Activated CD8-positive, alpha-beta T cell treated with anti-CD3 and anti-CD28 coated beads for 36 hours (primary cell): ENCODE data around the gene TRNT1. TPM values are rescaled to one million over a fixed set of nuclear protein-coding genes. Genes with fewer than 3 reads are reported as not detected.
A peak's percentile ranks its signal among the peaks of the same experiment; 100 is the strongest.

ENCODE experiments used
- ATAC-seq: fragments of 200-7000 bp; cut with Tn5 transposase; one replicate; pipeline ENCODE4 v1.10.0; 2021; ENCODE audit warnings: mild to moderate bottlenecking, moderate library complexity
- CTCF ChIA-PET: fragments of 350-600 bp; sonication (Branson Sonifier 250); formaldehyde crosslinking; loops from one replicate; lab custom pipeline; 2021; ENCODE audit warnings: antibody characterized with exemption; lab: Charles Lee
- POLR2A ChIA-PET: fragments of 350-600 bp; sonication (Branson Sonifier 250); formaldehyde crosslinking; loops from one replicate; lab custom pipeline; 2021; ENCODE audit warnings: antibody characterized with exemption; lab: Charles Lee
- DNase-seq: peaks from one replicate; pipeline ENCODE4 v3.0.0-alpha.2; 2020
- H3K27ac Mint-ChIP-seq: one replicate; pipeline ENCODE4 v1.8.0; 2021; ENCODE audit warnings: mild to moderate bottlenecking, mixed read lengths
- H3K27me3 Mint-ChIP-seq: one replicate; pipeline ENCODE4 v1.8.0; 2021; ENCODE audit warnings: mixed read lengths
- H3K36me3 Mint-ChIP-seq: one replicate; pipeline ENCODE4 v1.8.0; 2021; ENCODE audit warnings: low read depth, mixed read lengths
- H3K4me1 Mint-ChIP-seq: one replicate; pipeline ENCODE4 v1.8.0; 2021; ENCODE audit warnings: low read depth, mixed read lengths
- H3K4me3 Mint-ChIP-seq: one replicate; pipeline ENCODE4 v1.8.0; 2021; ENCODE audit warnings: mild to moderate bottlenecking, moderate library complexity, mixed read lengths
- H3K9me3 Mint-ChIP-seq: one replicate; pipeline ENCODE4 v1.8.0; 2021; ENCODE audit warnings: mixed read lengths
- CTCF ChIP-seq: fragments of 200-600 bp; IDR thresholded peaks from one replicate; pipeline ENCODE4 v1.8.0; 2022; ENCODE audit warnings: antibody characterized with exemption, mild to moderate bottlenecking
- intact Hi-C: fragments of 100-400 bp; cut with micrococcal nuclease; formaldehyde crosslinking; loops from one replicate; pipeline ENCODE4 v1.10.0; 2022
- total RNA-seq, 2 experiments: library from RNA; stranded (reverse); gene quantifications; one replicate each; pipeline ENCODE4 v1.2.3, GENCODE V29; 2021

The TRNT1 gene
- total RNA-seq, 2 experiments from 2014 or later: 44.9 to 45.8 TPM

DNA sequence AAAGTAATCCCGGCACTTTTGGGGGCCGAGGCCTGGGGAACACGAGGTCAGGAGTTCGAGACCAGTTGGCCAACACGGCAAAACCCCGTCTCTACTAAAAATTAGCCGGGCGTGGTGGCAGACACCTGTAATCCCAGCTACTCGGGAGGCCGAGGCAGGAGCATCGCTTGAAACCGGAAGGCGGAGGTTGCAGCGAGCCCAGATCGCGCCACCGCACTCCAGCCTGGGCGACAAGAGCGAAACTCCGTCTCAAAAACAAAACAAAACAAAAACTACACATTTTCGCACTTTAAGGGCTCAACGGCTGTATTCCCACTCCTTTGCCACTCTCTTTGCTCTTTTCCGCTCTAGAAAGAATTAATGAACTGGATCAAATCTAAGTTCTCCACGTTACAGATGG, 763 bp upstream of the TRNT1 start:
- peak overlapping the region; percentile 95 for H3K27ac Mint-ChIP-seq

GRCh38 chr3:3127432-3128010, 781 bp downstream of the TRNT1 start:
- ATAC-seq (peak; percentile 38), DNase-seq (peak; percentile 65)
- Mint-ChIP-seq H3K27ac (peak overlapping the region; percentile 99), H3K4me1 (peaks cover 24% of the 10 kb centered on the region), H3K9me3 (no peaks in the 10 kb centered on the region), H3K4me3 (peak overlapping the region; percentile 99), H3K27me3 (no peaks in the 10 kb centered on the region), H3K36me3 (peaks cover 43% of the 10 kb centered on the region)
- TF ChIP-seq CTCF: no peak
- POLR2A ChIA-PET: interaction anchor here (0.8 to 1.8 kb wide), 5 partner anchors 9 to 52 kb away, joined by 3 to 7 read pairs (median 6); partner anchors contain the start of gene CRBN
- intact Hi-C loops: no loop called here
- CTCF ChIA-PET: no interaction called here

More for the DNA sequence above, 763 bp upstream of the TRNT1 start:
- peaks cover 39% of the 10 kb centered on the region for H3K36me3 Mint-ChIP-seq
- intact Hi-C loops: no loop called here
- ATAC-seq (no peak), DNase-seq (no peak)
- peaks cover 24% of the 10 kb centered on the region for H3K4me1 Mint-ChIP-seq
- CTCF ChIA-PET: no interaction called here
- no peak for TF ChIP-seq CTCF
- POLR2A ChIA-PET: interaction anchor here (1.8 kb wide), 1 partner anchor 53 kb away, joined by 6 read pairs; the partner anchor contains the start of gene CRBN
- peak overlapping the region; percentile 99 for H3K4me3 Mint-ChIP-seq
- H3K9me3 Mint-ChIP-seq: no peaks in the 10 kb centered on the region
- no peaks in the 10 kb centered on the region for H3K27me3 Mint-ChIP-seq

- CTCF ChIA-PET: interaction anchor here (0.7 to 1.1 kb wide), 4 partner anchors 17 to 52 kb away, joined by 3 to 4 read pairs (median 4); no protein-coding TSS in a partner anchor
- peaks cover 40% of the 10 kb centered on the region for H3K4me1 Mint-ChIP-seq
- ATAC-seq (no peak), DNase-seq (no peak)
- no peaks in the 10 kb centered on the region for H3K27me3 Mint-ChIP-seq
- no peaks in the 10 kb centered on the region for H3K9me3 Mint-ChIP-seq
- peaks cover 58% of the 10 kb centered on the region for H3K36me3 Mint-ChIP-seq
- TF ChIP-seq CTCF: no peak
- no peak overlapping the region for H3K4me3 Mint-ChIP-seq
- POLR2A ChIA-PET: interaction anchor here (1.2 to 2.2 kb wide), 3 partner anchors 16 to 48 kb away, joined by 3 to 6 read pairs (median 4); no protein-coding TSS in a partner anchor
- peak overlapping the region; percentile 60 for H3K27ac Mint-ChIP-seq
- intact Hi-C loops: no loop called here
Measured at GRCh38 chr3:3129579-3129978, 2.8 kb downstream of the TRNT1 start.

- no peak for TF ChIP-seq CTCF
- ChIA-PET POLR2A (interaction anchor here (1.2 to 1.5 kb wide), 3 partner anchors 8 to 24 kb away, joined by 3 to 8 read pairs (median 5); no protein-coding TSS in a partner anchor), CTCF (interaction anchor here (0.9 to 2.2 kb wide), 4 partner anchors 14 to 38 kb away, joined by 3 to 14 read pairs (median 3); no protein-coding TSS in a partner anchor)
- ATAC-seq (no peak), DNase-seq (no peak)
- Mint-ChIP-seq H3K27me3 (no peaks in the 10 kb centered on the region), H3K36me3 (peaks cover 66% of the 10 kb centered on the region), H3K9me3 (no peaks in the 10 kb centered on the region), H3K27ac (peak overlapping the region; percentile 57), H3K4me3 (no peak overlapping the region), H3K4me1 (peaks cover 52% of the 10 kb centered on the region)
- intact Hi-C loops: no loop called here
Measured at GRCh38 chr3:3133500-3133899, 6.8 kb downstream of the TRNT1 start.
